K562 (cell line): ENCODE measurements around the gene CDC26. TPM values are rescaled to one million over a fixed set of nuclear protein-coding genes. Genes with fewer than 3 reads are reported as not detected.

ENCODE experiments used
- ARNT ChIP-seq, 2 experiments: fragments of 450-650 bp; IDR thresholded peaks; 2 replicates each; pipeline ENCODE4 v1.6.1; 2016; ENCODE audit warnings: mild to moderate bottlenecking in 1 of 2
- BRF2 ChIP-seq: IDR thresholded peaks from 3 replicates; pipeline ENCODE4 v1.6.1; 2011; ENCODE audit warnings: borderline replicate concordance, mild to moderate bottlenecking; ENCODE audit not compliant: insufficient read length, insufficient read depth
- CTCFL ChIP-seq: IDR thresholded peaks from 2 replicates; pipeline ENCODE4 v1.6.1; 2011; ENCODE audit warnings: borderline replicate concordance, low read depth, mild to moderate bottlenecking, moderate library complexity, low read length; ENCODE audit not compliant: insufficient read depth, poor library complexity, severe bottlenecking
- ETV5 ChIP-seq: sonication (generic); formaldehyde crosslinking; IDR thresholded peaks from 2 replicates; pipeline ENCODE4 v1.4.0; 2020; ENCODE audit warnings: low read depth, mild to moderate bottlenecking, missing genetic modification reagents
- FOXA3 ChIP-seq, 2 experiments: fragments of 450-650 bp in 1 of 2; sonication (generic) in 1 of 2; formaldehyde crosslinking; IDR thresholded peaks in 1 of 2; conservative IDR thresholded peaks in 1 of 2; 2 replicates each; pipeline versions ENCODE4 v1.4.0 to v1.8.0; 2020 to 2022; ENCODE audit warnings: mild to moderate bottlenecking in 2 of 2, missing genetic modification reagents in 1 of 2
- NFRKB ChIP-seq: fragments of 450-650 bp; IDR thresholded peaks from 2 replicates; pipeline ENCODE4 v1.6.1; 2016; ENCODE audit warnings: low read depth
- NUFIP1 ChIP-seq: fragments of 450-650 bp; IDR thresholded peaks from 2 replicates; pipeline ENCODE4 v1.6.1; 2018; ENCODE audit not compliant: partially characterized antibody
- SAFB ChIP-seq: fragments of 200-400 bp; formaldehyde crosslinking; IDR thresholded peaks from 2 replicates; pipeline ENCODE4 v1.6.1; 2017; ENCODE audit warnings: low read depth, low read length, borderline replicate concordance
- SMARCA5 ChIP-seq: fragments of 450-650 bp; IDR thresholded peaks from 2 replicates; pipeline ENCODE4 v1.6.1; 2016
- VEZF1 ChIP-seq: fragments of 200-800 bp; sonication (Bioruptor generic); IDR thresholded peaks from 2 replicates; pipeline ENCODE4 v1.6.1; 2017; ENCODE audit warnings: missing genetic modification characterization, missing compliant biosample characterization
- ZFP30 ChIP-seq: fragments of 250-450 bp; sonication (Bioruptor Pico); IDR thresholded peaks from 2 replicates; pipeline ENCODE4 v1.8.0; 2022; ENCODE audit warnings: moderate library complexity, mild to moderate bottlenecking, inconsistent platforms, borderline replicate concordance
- polyA plus RNA-seq, 8 experiments: library from polyadenylated mRNA; depleted of rRNA in 4 of 8; stranded (reverse) in 5 of 8; unstranded in 3 of 8; fragments of >200 nt; fragmentation: Nextera tagmentation in 2 of 8; fragmentation: Illumina TruSeq in 1 of 8; extraction: Ambion mirVana in 2 of 8; extraction: Trizol in 1 of 8; gene quantifications; 2 replicates each; pipeline versions ENCODE4 v1.2.1 to v1.2.3, GENCODE V29; 2011 to 2014; ENCODE audit warnings: inconsistent platforms in 1 of 8, missing spikeins in 1 of 8
- total RNA-seq, 7 experiments: library from RNA; depleted of rRNA in 6 of 7; stranded (reverse); fragments of >200 nt in 6 of 7; fragmentation: Illumina TruSeq in 2 of 7; extraction: Trizol in 2 of 7; gene quantifications; 2 replicates each; pipeline versions ENCODE4 v1.2.1 to v1.2.3, GENCODE V29; 2011 to 2021; ENCODE audit warnings: low replicate concordance in 1 of 7

The CDC26 gene
- total and polyA plus RNA-seq, 9 of the 15 experiments (the other 6 are each of a cell fraction or from before 2014, with no cell fraction given), result 33.0 to 147 (median 60.0) TPM

GRCh38 chr9:113219969-113220368, 55.4 kb downstream of the CDC26 start (continued):
- no peak for TF ChIP-seq SMARCA5
- TF ChIP-seq CTCFL, result no peak
- TF ChIP-seq ETV5 (CRISPR knock-in tag), result no peak
- no peak for TF ChIP-seq ZFP30 (CRISPR knock-in tag)
- no peak for TF ChIP-seq SAFB
- no peak for TF ChIP-seq BRF2
- no peak for TF ChIP-seq ARNT (IDR thresholded peaks at IDR 0.05)
- no peak for TF ChIP-seq NFRKB
- TF ChIP-seq VEZF1 (CRISPR knock-in tag), result no peak
- no peak for TF ChIP-seq NUFIP1
- no peak for TF ChIP-seq FOXA3 (CRISPR knock-in tag; conservative IDR thresholded peaks at IDR 0.05 in 1 of 2, IDR thresholded peaks at IDR 0.05 in 1 of 2)
